GM19395 (cell line): ENCODE results near the gene AGBL5.
"Not testable (repeated sequence)": the region's sequence is repeated elsewhere in the genome, so short reads cannot be mapped to it uniquely, and the experiment has no call there.

ENCODE experiments used
- ATAC-seq: cut with Tn5 transposase; IDR thresholded peaks from one replicate; pipeline ENCODE4 v1.9.1; 2021; ENCODE audit warnings: mild to moderate bottlenecking, moderate library complexity; ENCODE audit not compliant: unreplicated experiment

The AGBL5 gene

DNA sequence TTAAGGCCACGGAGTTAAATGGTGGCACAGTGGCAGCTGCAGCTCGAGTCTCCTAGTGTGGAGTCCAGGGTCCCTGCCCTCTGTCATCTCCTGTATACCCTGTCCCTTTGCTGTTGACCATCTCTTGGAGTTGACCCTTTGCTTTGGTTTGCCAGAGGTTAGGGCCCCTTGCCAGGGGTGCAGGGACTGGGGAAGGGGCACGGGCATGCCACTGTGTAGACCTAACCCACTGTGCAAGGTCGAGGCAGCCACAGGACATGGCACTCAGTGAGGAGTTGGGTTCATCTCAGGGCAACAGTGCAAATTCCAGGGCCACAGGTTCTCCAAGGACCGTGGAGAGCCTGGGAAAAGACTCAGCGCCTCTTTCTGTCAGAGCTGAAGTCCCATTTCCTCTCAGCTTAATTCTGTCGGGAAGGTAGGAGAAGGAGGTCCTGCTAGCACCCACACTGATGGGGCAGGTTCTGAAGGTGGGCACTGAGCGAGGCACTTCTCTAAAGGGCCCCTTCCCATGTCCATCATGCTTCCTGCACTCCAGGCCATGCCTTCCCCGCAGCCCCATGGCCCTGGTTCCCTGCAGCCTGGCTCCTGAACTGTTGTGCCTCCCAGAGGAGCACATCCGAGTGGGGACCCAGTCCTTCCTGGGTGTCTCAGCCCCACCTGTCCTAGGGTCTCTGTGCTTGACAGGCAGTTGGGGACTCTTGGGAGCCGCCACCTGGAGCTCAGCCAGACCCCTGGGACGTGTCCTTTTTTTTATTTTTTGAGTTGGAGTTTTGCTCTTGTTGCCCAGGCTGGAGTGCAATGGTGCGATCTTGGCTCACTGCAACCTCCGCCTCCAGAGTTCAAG lies 37.9 kb downstream of the AGBL5 start:
- ATAC-seq: no peak

GRCh38 chr2:27091746-27092695 lies 40.6 kb downstream of the AGBL5 start:
- no peak for ATAC-seq

- no peak for ATAC-seq
These were observed 41.4 kb downstream of the AGBL5 start for GRCh38 chr2:27092696-27093429.

GRCh38 chr2:27093430-27094352 lies 42.2 kb downstream of the AGBL5 start:
- no peak for ATAC-seq

DNA sequence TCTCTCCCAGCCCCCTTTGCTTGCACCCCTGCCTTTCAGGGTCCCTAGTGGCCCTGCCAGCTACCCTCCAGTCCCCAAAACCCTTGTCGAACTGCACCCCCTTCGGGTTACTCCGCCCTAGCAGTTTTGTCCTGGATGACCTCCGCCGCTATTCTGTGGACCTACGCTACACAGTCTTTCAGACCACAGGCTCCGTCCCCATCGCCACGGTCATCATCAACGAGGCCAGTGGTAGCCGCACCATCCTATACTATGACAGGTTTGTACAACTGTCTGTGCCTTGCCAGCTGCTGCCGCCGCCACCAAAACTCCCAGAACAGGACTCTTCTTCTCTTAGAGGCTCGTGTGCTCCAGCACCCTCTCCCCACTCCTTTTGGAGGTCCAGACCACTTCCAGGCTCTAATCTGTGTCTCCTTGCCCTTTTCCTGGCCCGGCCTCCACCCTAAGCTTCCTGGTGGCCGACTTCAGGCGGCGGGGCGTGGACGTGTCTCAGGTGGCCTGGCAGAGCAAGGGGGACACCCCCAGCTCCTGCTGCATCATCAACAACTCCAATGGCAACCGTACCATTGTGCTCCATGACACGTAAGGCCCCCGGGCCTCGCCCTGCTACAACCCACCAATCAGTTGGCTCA lies 43.0 kb downstream of the AGBL5 start:
- no peak for ATAC-seq

DNA sequence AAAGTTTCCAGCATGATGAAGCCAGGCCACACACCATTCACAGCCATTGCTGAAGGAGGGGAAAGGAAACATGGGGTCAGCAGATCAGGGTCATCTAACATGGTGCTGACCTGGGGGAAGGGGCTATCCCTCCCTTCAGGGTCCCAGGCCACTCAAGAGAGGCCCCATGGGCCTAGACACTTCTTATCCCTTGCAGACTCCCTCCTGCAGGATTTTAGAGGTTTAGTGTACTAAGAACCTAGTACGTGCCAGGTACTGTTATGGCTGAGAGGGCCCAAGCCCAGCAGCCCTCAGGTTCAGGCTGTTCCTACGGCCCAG lies 43.9 kb downstream of the AGBL5 start:
- no peak for ATAC-seq

DNA sequence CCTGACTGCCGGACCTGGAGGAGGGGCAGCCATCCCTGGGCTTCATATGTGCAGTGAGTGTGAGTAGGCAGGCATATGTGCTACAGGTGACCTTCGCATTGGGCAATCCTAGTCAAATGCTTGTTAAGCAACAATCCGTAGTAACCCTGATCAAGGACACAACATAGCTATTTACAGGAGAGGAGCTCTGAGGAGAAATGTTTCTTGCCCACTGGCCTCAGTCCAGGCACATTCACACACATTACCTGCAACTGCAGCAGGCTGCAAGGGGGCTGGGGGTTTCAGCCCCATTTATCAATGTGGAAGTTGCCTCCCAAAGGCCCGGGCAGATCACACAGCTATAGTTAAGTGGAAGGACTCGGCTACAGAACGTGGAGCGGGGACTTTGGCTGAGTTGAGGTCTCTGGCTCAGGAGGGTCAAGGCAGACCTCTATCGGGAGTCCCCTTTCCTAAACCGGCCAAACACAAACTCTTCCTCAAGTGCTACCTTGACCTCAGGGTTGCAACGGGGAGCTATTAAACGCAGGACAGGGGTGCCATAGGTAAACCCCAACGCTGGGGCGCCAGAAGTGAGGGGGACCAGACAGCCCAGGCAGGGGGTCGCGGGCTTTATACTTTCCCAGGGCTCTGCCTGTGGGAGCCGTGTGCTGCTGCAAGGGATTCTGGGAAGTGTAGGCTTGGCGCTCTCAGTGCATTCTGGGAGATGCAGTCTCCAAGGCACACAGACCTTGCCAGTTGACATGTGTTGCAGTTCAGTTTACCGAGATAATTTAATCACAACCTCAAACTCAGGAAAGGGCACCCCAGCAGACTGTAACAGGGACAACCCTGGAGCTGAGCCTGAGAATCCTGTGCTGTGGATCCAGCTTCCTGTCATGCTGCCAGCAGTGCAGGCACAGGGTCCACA lies 44.5 kb downstream of the AGBL5 start:
- no peak for ATAC-seq

DNA sequence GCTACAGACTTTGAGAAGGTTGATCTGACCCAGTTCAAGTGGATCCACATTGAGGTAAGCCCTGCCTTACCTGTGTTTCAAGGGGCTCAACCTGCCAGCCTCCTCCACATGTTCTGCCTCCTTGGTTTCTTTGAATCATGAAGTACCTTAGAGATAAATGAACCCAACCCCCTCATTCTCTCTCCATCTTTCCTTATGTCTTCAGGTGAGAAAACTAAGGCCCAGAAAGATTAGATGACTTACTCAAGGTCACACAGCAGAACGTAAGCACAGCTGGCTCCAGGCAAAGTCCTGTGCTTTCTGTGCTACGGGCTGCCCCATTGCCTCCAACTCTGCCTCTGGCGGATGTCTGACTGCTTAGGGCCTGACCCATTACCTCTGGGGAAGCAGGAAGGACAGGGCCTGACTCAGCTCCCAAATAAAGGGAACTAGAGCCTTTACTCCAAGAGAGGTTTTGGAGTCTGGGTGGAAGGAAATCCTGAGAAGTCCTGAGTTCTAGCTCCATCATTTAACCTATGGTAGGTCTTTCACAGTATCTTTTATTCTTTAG lies 45.4 kb downstream of the AGBL5 start:
- no peak for ATAC-seq

GRCh38 chr2:27097341-27097740 lies 45.9 kb downstream of the AGBL5 start:
- no peak for ATAC-seq

- ATAC-seq: no peak
These were observed 48.0 kb downstream of the AGBL5 start for GRCh38 chr2:27099334-27099955.

DNA sequence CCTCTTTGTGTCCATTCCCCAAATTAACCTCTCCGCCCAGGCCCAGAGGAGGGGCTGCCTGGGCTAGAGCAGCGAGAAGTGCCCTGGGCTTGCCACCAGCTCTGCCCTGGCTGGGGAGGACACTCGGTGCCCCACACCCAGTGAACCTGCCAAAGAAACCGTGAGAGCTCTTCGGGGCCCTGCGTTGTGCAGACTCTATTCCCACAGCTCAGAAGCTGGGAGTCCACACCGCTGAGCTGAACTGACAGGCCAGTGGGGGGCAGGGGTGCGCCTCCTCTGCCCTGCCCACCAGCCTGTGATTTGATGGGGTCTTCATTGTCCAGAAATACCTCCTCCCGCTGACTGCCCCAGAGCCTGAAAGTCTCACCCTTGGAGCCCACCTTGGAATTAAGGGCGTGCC lies 48.6 kb downstream of the AGBL5 start:
- ATAC-seq: no peak

- no peak for ATAC-seq
These were observed 50.9 kb downstream of the AGBL5 start for GRCh38 chr2:27102329-27102728.

DNA sequence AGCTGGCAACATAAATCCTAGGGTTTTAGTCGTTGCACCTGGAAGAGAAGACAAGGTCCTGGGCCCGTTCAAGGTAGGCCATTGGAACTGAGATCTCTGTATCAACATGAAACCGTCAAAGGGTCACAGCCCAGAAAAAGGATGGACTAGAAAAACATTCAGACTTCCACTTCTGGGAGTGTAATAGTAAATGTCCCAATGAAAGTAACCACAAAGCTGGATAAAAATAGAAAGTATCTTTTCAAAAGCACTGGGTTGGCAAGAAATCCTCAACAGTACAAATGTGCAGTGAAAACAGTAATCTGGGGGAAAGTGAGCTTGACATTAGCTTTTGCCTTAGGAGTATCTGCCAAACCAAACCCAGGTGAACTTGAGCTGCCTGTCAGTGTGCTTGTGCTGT lies 54.5 kb downstream of the AGBL5 start:
- no peak for ATAC-seq

DNA sequence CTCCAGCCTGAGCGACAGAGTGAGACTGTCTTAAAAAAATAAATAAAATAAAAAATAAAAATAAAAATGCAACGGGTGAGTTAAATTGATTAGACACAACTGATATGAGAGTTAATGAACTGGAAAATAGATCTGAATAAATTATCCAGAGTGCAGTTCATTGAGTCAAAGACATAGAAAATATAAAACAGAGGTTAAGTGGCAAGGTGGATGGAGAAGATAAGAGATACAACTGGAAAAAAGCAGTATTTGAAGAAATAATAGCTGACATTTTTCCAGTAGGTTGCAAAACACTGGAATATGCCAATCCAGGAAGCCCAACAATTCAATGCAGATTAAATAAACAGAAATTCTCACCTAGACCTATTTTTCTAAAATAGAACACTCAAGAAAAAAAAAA lies 56.8 kb downstream of the AGBL5 start:
- ATAC-seq: no peak

DNA sequence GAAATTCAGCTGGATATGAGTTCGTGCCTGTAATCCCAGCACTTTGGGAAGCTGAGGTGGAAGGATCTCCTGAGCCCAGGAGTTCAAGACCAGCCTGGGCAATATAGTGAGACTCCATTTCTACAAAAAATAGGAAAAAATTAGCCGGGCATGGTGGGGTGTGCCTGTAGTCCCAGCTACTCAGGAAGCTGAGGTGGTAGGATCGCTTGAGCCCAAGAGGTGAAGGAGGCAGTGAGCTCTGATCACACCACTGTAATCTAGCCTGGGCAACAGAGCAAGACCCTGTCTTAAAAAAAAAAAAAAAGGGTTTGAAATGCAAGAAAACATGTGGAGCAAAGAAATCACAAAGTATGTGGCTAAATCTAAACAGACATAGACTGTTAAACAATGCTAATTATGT lies 57.6 kb downstream of the AGBL5 start:
- no peak for ATAC-seq

GRCh38 chr2:27110603-27111352 lies 59.3 kb downstream of the AGBL5 start:
- not testable (repeated sequence) for ATAC-seq

DNA sequence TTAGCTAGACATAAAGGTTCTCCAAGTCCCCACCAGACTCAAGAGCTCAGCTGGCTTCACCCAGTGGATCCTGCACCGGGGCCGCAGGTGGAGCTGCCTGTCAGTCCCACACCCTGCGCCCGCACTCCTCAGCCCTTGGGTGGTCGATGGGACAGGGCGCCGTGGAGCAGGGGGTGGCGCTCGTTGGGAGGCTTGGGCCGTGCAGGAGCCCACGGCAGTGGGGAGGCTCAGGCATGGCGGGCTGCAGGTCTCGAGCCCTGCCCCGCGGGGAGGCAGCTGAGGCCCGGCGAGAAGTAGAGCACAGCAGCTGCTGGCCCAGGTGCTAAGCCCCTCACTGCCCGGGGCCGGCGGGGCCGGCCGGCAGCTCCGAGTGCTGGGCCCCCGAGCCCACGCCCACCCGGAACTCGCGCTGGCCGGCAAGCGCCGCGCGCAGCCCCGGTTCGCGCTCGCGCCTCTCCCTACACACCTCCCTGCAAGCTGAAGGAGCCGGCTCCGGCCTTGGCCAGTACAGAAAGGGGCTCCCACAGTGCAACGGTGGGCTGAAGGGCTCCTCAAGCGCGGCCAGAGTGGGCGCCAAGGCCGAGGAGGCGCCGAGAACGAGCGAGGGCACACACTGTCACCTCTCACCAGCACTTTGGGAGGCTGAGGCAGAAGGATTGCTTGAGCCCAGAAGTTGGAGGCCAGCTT lies 60.1 kb downstream of the AGBL5 start:
- not testable (repeated sequence) for ATAC-seq
